Natural killer cell (primary cell): ENCODE measurements around the gene PPID. TPM values are rescaled to one million over a fixed set of nuclear protein-coding genes. Genes with fewer than 3 reads are reported as not detected.
"Not testable (repeated sequence)": the region's sequence is repeated elsewhere in the genome, so short reads cannot be mapped to it uniquely, and the experiment has no call there.

ENCODE experiments used
- ATAC-seq, 3 donors: fragments of 150-1000 bp in 2 of 3; fragments of 200-7000 bp in 1 of 3; cut with Tn5 transposase; 1 replicate in 1 of 3; 2 replicates in 2 of 3; pipeline ENCODE4 v1.10.0; 2021; ENCODE audit warnings: mild to moderate bottlenecking in 2 of 3, moderate library complexity in 2 of 3
- DNase-seq, 2 donors: peaks; one replicate each; pipeline versions ENCODE4 v3.0.0 to v3.0.0-alpha.2; 2013 to 2021; ENCODE audit warnings: mixed read lengths in 1 of 2
- H3K27ac ChIP-seq: one replicate; pipeline ENCODE4 v1.5.1; 2013; ENCODE audit warnings: mild to moderate bottlenecking, low read length
- H3K27me3 ChIP-seq: one replicate; pipeline ENCODE4 v1.6.1; 2013; ENCODE audit warnings: low read length; ENCODE audit not compliant: control insufficient read depth, insufficient read depth
- H3K36me3 ChIP-seq: one replicate; pipeline ENCODE4 v1.6.1; 2013; ENCODE audit warnings: low read length; ENCODE audit not compliant: control insufficient read depth, insufficient read depth
- H3K4me1 ChIP-seq: one replicate; pipeline ENCODE4 v1.6.1; 2013; ENCODE audit warnings: low read length; ENCODE audit not compliant: control insufficient read depth, insufficient read depth
- H3K4me3 ChIP-seq: one replicate; pipeline ENCODE4 v1.5.1; 2013; ENCODE audit warnings: low read length
- H3K9me3 ChIP-seq: one replicate; pipeline ENCODE4 v1.6.1; 2013; ENCODE audit warnings: low read length; ENCODE audit not compliant: control insufficient read depth, insufficient read depth
- H3K27ac Mint-ChIP-seq, 2 donors: one replicate each; pipeline ENCODE4 v1.8.0; 2022; ENCODE audit warnings: mild to moderate bottlenecking in 2 of 2, mixed read lengths in 2 of 2, moderate library complexity in 1 of 2
- H3K27me3 Mint-ChIP-seq, 2 donors: one replicate each; pipeline ENCODE4 v1.8.0; 2022; ENCODE audit warnings: low read depth in 2 of 2, mixed read lengths in 2 of 2
- H3K36me3 Mint-ChIP-seq: one replicate; pipeline ENCODE4 v1.8.0; 2022; ENCODE audit warnings: mixed read lengths
- H3K4me1 Mint-ChIP-seq, 2 donors: one replicate each; pipeline ENCODE4 v1.8.0; 2022; ENCODE audit warnings: mixed read lengths in 2 of 2
- H3K4me3 Mint-ChIP-seq: one replicate; pipeline ENCODE4 v1.8.0; 2022; ENCODE audit warnings: mild to moderate bottlenecking, moderate library complexity, mixed read lengths
- H3K9me3 Mint-ChIP-seq, 2 donors: one replicate each; pipeline ENCODE4 v1.8.0; 2022; ENCODE audit warnings: mixed read lengths in 2 of 2
- CTCF ChIP-seq: fragments of 200-600 bp; IDR thresholded peaks from one replicate; pipeline ENCODE4 v1.8.0; 2022; ENCODE audit warnings: antibody characterized with exemption
- WGBS: methylation state at CpG from one replicate; pipeline ENCODE4 v1.1.7; 2013; ENCODE audit warnings: missing lambda C conversion rate; ENCODE audit not compliant: insufficient coverage; 5-methylcytosine and 5-hydroxymethylcytosine counted together
- intact Hi-C: fragments of 100-400 bp; cut with micrococcal nuclease; formaldehyde crosslinking; loops from one replicate; pipeline ENCODE4 v1.14.2; 2022
- total RNA-seq, 4 donors: library from RNA; stranded (reverse); fragments of 120-200 nt in 1 of 4; gene quantifications; one replicate each; pipeline versions ENCODE4 v1.2.3 to v1.2.4, GENCODE V29; 2013 to 2022

Gene PPID
- total RNA-seq, 3 donors from 2014 or later (not counting 1 experiment from before 2014, with no cell fraction given): 21.5 to 30.7 (median 21.8) TPM

- no peak overlapping the region for H3K4me3 Mint-ChIP-seq
- 97% methylated on average over 5 of the region's 5 CpGs for WGBS
- no peaks in the 10 kb centered on the region for H3K36me3 Mint-ChIP-seq
Measured at GRCh38 chr4:158754385-158755180, 31.4 kb upstream of the PPID start.

GRCh38 chr4:158750379-158750778 lies 27.2 kb upstream of the PPID start:
- no peak overlapping the region for H3K4me3 ChIP-seq
- no peaks in the 10 kb centered on the region for H3K9me3 ChIP-seq
- no peaks in the 10 kb centered on the region for H3K36me3 Mint-ChIP-seq
- intact Hi-C loops: no loop called here
- 88% methylated on average over 1 of the region's 3 CpGs for WGBS
- H3K4me3 Mint-ChIP-seq: no peak overlapping the region
- no peaks in the 10 kb centered on the region for H3K9me3 Mint-ChIP-seq
- H3K27ac ChIP-seq: no peak overlapping the region
- H3K36me3 ChIP-seq: no peaks in the 10 kb centered on the region
- H3K4me1 Mint-ChIP-seq: no peaks in the 10 kb centered on the region
- TF ChIP-seq CTCF: no peak
- H3K4me1 ChIP-seq: no peaks in the 10 kb centered on the region
- H3K27ac Mint-ChIP-seq: no peak overlapping the region
- H3K27me3 Mint-ChIP-seq: peaks cover 0 to 3% of the 10 kb centered on the region in 2 donors
- no peak for DNase-seq
- no peaks in the 10 kb centered on the region for H3K27me3 ChIP-seq
- no peak for ATAC-seq

More at GRCh38 chr4:158754385-158755180, 31.4 kb upstream of the PPID start:
- ATAC-seq: no peak
- no peak overlapping the region for H3K27ac Mint-ChIP-seq
- no peaks in the 10 kb centered on the region for H3K4me1 Mint-ChIP-seq
- Histone ChIP-seq H3K27me3 (no peaks in the 10 kb centered on the region), H3K4me1 (no peaks in the 10 kb centered on the region), H3K36me3 (no peaks in the 10 kb centered on the region), H3K27ac (no peak overlapping the region), H3K4me3 (no peak overlapping the region), H3K9me3 (no peaks in the 10 kb centered on the region)
- DNase-seq: no peak
- H3K27me3 Mint-ChIP-seq: peaks cover 24 to 26% of the 10 kb centered on the region in 2 donors
- intact Hi-C loops: no loop called here
- TF ChIP-seq CTCF: no peak
- H3K9me3 Mint-ChIP-seq: no peaks in the 10 kb centered on the region

- H3K4me3 ChIP-seq, H3K4me3 Mint-ChIP-seq, H3K27ac ChIP-seq, H3K36me3 ChIP-seq, H3K4me1 Mint-ChIP-seq, H3K27me3 ChIP-seq, H3K9me3 ChIP-seq, H3K27ac Mint-ChIP-seq, H3K27me3 Mint-ChIP-seq, H3K9me3 Mint-ChIP-seq, H3K36me3 Mint-ChIP-seq, intact Hi-C loops, DNase-seq, H3K4me1 ChIP-seq, ATAC-seq: not testable (repeated sequence)
- over 99% methylated on average over 31 of the region's 31 CpGs for WGBS
Measured at GRCh38 chr4:158746537-158746936, 23.3 kb upstream of the PPID start.

GRCh38 chr4:158741326-158742021 lies 18.3 kb upstream of the PPID start:
- no peak for DNase-seq
- H3K4me3 Mint-ChIP-seq: no peak overlapping the region
- Histone ChIP-seq H3K9me3 (no peaks in the 10 kb centered on the region), H3K27me3 (no peaks in the 10 kb centered on the region), H3K4me1 (no peaks in the 10 kb centered on the region), H3K27ac (no peak overlapping the region), H3K4me3 (no peak overlapping the region), H3K36me3 (no peaks in the 10 kb centered on the region)
- WGBS: 83% methylated on average over 2 of the region's 3 CpGs
- ATAC-seq: no peak
- H3K36me3 Mint-ChIP-seq: no peaks in the 10 kb centered on the region
- TF ChIP-seq CTCF: no peak
- H3K27ac Mint-ChIP-seq: no peak overlapping the region
- H3K27me3 Mint-ChIP-seq: no peaks in the 10 kb centered on the region
- intact Hi-C loops: no loop called here
- H3K4me1 Mint-ChIP-seq: no peaks in the 10 kb centered on the region
- no peaks in the 10 kb centered on the region for H3K9me3 Mint-ChIP-seq
